ENCODE measurements around the gene BCL3.
"Not testable (repeated sequence)": the region's sequence is repeated elsewhere in the genome, so short reads cannot be mapped to it uniquely, and the experiment has no call there.

The BCL3 gene

GRCh38 chr19:44720945-44721344 is 27.6 kb upstream of the BCL3 start:
- DNase-seq (ENCODE audit: low read depth), result no peak

GRCh38 chr19:44721369-44721768 is 27.1 kb upstream of the BCL3 start:
- DNase-seq (ENCODE audit: low read depth), result not testable (repeated sequence)

- DNase-seq (ENCODE audit: low read depth), result no peak
Observed at GRCh38 chr19:44722131-44723121, 26.1 kb upstream of the BCL3 start.

DNA sequence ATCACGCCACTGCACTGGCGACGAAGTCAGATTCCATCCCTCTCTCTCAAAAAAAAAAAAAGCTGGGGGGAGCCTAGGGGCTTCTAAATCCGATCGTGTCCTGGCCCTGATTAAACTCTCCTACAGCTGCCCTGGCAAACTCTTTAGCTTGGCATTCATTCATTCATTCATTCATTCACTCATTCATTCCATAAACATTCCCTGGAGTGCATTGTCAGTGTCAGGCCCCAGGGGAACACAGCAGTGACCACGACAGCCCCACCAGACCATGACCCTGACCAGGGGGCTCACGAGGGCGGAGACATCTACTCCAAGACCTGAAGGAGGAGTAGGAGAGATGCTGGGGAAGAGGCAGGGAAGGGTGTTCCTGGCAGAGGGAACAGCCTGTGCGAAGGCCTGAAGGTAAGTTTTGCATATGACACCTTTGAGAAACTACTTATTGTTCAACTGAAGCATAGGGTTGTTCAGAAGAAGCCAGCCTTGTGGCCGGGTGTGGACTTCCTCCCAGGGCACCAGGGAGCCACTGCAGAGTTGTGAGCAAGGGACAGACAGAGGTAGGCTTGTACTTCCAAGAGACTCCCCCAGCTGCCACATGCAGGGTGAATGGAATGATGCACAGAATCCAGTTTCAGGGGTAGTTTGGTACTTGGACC is 25.1 kb upstream of the BCL3 start:
- no peak for DNase-seq (ENCODE audit: low read depth)

DNA sequence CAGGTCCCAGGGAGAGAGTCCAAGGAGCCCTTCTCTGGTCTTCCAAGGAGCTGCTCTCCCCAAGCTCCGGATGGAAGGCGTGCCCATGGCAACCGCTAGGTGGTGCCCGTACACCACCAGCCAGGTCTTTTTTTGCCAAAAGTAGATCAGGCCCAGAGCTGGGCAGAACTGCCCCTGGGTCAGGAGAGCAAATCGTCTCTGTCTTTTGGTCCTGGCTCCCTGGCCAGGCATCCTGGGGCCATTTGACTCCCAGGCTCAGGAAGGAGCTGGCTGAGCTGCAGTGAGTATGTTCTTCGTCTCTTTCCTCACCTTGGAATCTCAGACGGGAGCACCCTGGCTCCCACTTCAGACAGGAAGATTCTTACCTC is 24.6 kb upstream of the BCL3 start:
- peak; percentile 63 for DNase-seq (ENCODE audit: low read depth)

DNA sequence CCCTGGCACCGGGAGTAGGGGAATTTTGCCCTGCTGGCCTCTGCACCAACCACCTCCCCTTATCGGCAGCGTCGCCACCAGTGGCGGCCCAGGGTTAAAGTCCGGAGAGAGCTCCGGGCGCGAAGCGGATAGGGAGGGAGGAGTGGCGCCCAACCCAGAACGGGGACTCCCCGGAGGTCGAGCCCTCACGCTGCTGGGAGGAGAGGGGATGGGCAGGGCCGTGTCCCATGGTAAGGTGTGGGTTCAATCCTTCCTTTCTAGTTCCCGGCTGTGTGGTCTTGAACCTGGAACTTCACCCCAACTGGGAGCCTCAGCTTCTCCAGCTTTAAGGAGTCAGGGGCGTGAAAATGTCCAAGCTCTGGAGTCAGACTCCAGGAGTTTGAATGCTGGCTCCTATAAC is 23.3 kb upstream of the BCL3 start:
- DNase-seq (ENCODE audit: low read depth), result no peak

- no peak for DNase-seq (ENCODE audit: low read depth)
Observed at GRCh38 chr19:44725684-44726083, 22.8 kb upstream of the BCL3 start.

GRCh38 chr19:44726465-44726864 is 22.0 kb upstream of the BCL3 start:
- DNase-seq (ENCODE audit: low read depth), result no peak

DNA sequence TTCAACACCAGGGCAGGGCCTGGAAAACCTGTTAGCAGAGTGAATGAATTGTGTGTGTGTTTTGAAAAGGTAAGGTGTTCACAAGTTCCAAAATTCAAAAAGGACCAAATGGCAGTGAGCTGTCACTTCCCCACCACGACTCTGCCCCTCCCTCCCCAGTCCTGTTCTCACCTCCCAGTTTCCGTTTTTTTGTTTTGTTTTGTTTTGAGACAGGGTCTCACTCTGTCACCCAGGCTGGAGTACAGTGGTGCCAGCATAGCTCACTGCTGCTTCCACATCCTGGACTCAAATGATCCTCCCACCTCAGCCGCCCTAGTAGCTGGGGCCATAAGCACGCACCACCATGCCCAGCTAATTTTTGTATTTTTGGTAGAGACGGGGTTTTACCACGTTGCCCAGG is 20.3 kb upstream of the BCL3 start:
- DNase-seq (ENCODE audit: low read depth), result no peak

- DNase-seq (ENCODE audit: low read depth), result no peak
Observed at GRCh38 chr19:44729516-44730033, 18.9 kb upstream of the BCL3 start.

DNA sequence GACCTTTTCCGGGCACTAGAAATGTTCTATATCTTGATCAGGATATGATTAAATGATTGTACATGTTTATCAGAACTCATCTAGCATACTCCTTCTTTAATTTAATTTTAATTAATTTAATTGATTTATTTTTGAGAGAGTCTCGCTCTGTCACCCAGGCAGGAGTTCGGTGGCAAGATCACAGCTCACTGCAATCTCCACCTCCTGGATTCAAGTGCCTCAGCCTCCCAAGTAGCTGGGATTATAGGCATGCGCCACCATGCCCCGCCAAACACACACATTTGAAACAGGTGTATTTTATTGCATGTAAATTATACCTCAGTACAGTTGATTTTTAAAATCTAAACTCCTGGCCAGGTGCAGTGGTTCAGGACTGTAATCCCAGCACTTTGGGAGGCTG is 17.4 kb upstream of the BCL3 start:
- DNase-seq (ENCODE audit: low read depth), result no peak

- no peak for DNase-seq (ENCODE audit: low read depth)
Observed at GRCh38 chr19:44731622-44732021, 16.9 kb upstream of the BCL3 start.

DNA sequence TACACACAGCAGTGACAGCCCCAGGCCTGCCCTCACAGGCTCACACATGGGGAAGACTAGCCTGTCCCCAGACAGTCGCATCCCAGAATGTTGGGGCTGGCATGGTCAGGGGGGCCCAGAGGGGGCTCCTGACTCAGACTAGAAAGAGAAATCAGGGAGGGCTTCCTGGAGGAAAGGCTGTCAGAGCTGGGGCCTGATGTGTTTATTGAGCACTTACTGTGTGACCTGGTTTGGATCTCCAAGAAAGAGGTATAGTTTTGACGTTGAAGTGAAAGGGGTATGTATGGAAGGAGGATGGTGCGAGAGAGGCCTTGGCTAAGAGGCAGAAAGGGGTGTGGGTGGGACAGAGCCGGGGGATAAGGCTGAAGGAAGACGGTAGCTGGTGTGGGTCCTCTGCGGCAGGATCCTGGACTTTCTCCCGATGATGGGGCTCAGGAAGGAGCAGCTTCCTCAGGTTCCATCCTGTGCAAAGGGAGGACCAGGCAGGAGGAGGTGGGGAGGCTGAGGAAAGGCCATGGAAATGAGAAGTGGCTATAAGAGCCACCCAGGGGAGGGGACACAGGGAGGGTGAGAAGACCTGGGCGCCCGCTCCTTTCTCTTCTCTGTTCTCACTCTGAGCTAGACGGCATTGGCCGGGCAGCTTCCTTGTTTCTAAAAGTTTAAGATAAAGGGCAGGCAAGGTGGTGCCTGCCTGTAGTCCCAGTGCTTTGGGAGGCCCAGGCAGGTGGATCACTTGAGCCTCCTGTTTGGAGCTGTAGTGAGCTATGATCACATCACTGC is 16.1 kb upstream of the BCL3 start:
- DNase-seq (ENCODE audit: low read depth), result no peak

DNA sequence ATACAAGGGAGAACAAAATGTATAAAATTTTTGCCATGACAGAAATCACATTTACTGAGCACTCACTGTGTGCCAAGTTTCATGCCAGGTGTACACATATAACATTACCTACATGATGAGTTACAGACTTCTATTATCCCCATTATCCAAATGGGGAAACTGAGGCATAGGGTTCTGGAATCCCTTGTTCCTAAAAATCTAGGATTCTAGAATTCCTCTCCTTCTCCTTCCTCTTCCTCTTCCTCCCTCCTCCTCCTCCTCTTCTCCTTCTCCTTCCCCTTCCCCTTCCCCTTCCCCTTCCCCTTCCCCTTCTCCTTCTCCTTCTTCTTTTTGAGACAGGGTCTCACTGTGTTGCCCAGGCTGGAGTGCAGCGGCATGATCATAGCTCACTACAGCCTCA is 14.2 kb upstream of the BCL3 start:
- DNase-seq (ENCODE audit: low read depth), result no peak

- no peak for DNase-seq (ENCODE audit: low read depth)
Observed at GRCh38 chr19:44735011-44735410, 13.5 kb upstream of the BCL3 start.

- DNase-seq (ENCODE audit: low read depth), result no peak
Observed at GRCh38 chr19:44737238-44738071, 11.1 kb upstream of the BCL3 start.

DNA sequence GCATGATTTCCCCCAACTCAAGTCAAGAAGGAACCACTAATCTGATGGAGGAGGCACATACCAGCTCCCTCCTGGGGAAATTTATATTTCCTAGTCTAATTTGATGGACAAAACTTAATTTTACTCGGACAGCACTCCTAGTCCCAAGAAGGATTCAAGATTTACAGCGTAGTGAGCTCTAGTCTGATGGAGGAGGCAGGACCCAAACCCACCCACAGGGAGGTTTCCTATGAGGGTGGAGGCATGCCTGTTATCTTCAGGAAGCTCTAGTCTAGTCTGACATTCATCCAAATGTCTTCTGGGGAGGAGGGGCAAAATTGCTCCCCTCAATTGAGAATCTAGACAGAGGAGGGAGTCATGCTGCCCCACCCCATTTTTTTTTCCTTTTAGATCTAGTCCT is 10.4 kb upstream of the BCL3 start:
- no peak for DNase-seq (ENCODE audit: low read depth)

- no peak for DNase-seq (ENCODE audit: low read depth)
Observed at GRCh38 chr19:44738603-44739558, 9.6 kb upstream of the BCL3 start.

GRCh38 chr19:44740351-44740824 is 8.1 kb upstream of the BCL3 start:
- DNase-seq (ENCODE audit: low read depth), result no peak

DNA sequence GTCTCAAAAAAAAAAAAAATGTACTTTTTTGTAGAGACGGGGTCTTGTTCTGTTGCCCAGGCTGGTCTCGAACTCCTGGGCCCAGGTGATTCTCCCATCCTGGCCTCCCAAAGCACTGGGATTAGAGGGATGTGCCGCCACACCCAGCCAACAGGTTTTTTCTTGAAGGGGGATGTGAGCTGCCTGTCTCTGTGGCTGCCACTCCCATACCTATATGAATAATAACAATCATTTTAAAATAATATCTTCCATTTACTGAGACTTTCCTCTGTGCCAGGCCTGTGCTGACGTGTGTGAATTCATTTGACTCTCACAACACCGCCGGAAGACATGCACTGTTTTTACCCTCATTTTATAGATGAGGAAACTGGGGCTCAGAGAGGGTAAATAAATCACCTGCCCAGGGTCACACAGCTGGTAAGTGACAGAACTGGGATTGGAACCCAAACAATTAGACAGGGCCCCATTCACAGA is 7.2 kb upstream of the BCL3 start:
- no peak for DNase-seq (ENCODE audit: low read depth)

All from stimulated activated CD8-positive, alpha-beta memory T cell treated with anti-CD3 and anti-CD28 coated beads, Interleukin-12 subunit alpha, Interleukin-12 subunit beta, amount 100 ng/mL, for 1 hour (primary cell).